HCT116 (cell line): ENCODE measurements around the gene PTH2. TPM values are rescaled to one million over a fixed set of nuclear protein-coding genes. Genes with fewer than 3 reads are reported as not detected.

Experiments used
- ATAC-seq: fragments of 200-7000 bp; cut with Tn5 transposase; 2 replicates; pipeline ENCODE4 v1.9.1; 2020; ENCODE audit warnings: mild to moderate bottlenecking, moderate library complexity
- BruUV-seq: library from RNA; stranded (reverse); fragments of 400-500 nt; replicated peaks from 2 replicates; lab custom pipeline; 2021; lab: Mats Ljungman, UMichigan
- CTCF ChIA-PET: fragments of 300-600 bp; sonication (Branson Sonifier 250); formaldehyde crosslinking; loops from one replicate; lab custom pipeline; 2021; ENCODE audit warnings: antibody characterized with exemption; lab: Charles Lee
- POLR2A ChIA-PET: fragments of 300-600, 350-600 bp; sonication (Branson Sonifier 250); formaldehyde crosslinking; loops from one replicate; lab custom pipeline; 2021; ENCODE audit warnings: antibody characterized with exemption; lab: Charles Lee
- RAD21 ChIA-PET, 2 experiments: fragments of 300-600 bp; sonication (Branson Sonifier 250); formaldehyde crosslinking; loops; one replicate each; lab custom pipeline; 2023; ENCODE audit warnings: low total read pairs in 2 of 2; ENCODE audit not compliant: uncharacterized antibody in 2 of 2, unreplicated experiment in 2 of 2, low non-redundant PET in 1 of 2; lab: Charles Lee
- DNase-seq: peaks from one replicate; pipeline ENCODE4 v3.0.0-alpha.2; 2010; ENCODE audit warnings: low read depth, low spot score
- H2AFZ ChIP-seq: fragments of 200-600 bp; shearing (Covaris generic), sonication (generic); 2 replicates; pipeline ENCODE4 v1.6.1; 2017; ENCODE audit warnings: low read depth, mixed run types, mixed read lengths, antibody characterized with exemption, low read length; ENCODE audit not compliant: poor library complexity, severe bottlenecking
- H3K27ac ChIP-seq: 2 replicates; pipeline ENCODE4 v1.5.1; 2012; ENCODE audit warnings: low read depth, low read length
- H3K27me3 ChIP-seq: fragments of 200-600 bp; sonication (generic); 2 replicates; pipeline ENCODE4 v1.6.1; 2016; ENCODE audit warnings: mixed run types, low read length, mixed read lengths; ENCODE audit not compliant: insufficient read depth
- H3K36me3 ChIP-seq, 2 experiments: fragments of 200-500 bp in 1 of 2; fragments of 200-600 bp in 1 of 2; sonication (Bioruptor generic) in 1 of 2; sonication (generic) in 1 of 2; 2 replicates each; pipeline versions ENCODE4 v1.5.1 to v1.6.1; 2014 to 2016; ENCODE audit warnings: low read length in 2 of 2, inconsistent platforms in 1 of 2, mixed read lengths in 1 of 2, mixed run types in 1 of 2; ENCODE audit not compliant: insufficient read depth in 2 of 2, control insufficient read depth in 1 of 2
- H3K4me1 ChIP-seq, 2 experiments: fragments of 200-600 bp in 1 of 2; sonication (generic) in 1 of 2; 2 replicates each; pipeline versions ENCODE4 v1.5.1 to v1.6.1; 2012 to 2017; ENCODE audit warnings: low read length in 2 of 2, inconsistent platforms in 1 of 2, mild to moderate bottlenecking in 1 of 2, mixed read lengths in 1 of 2, mixed run types in 1 of 2, moderate library complexity in 1 of 2; ENCODE audit not compliant: insufficient read depth in 2 of 2, control insufficient read depth in 1 of 2
- H3K4me2 ChIP-seq: fragments of 200-600 bp; sonication (generic); 2 replicates; pipeline ENCODE4 v1.6.1; 2017; ENCODE audit warnings: mixed run types, low read length, mixed read lengths
- H3K4me3 ChIP-seq, 2 experiments: fragments of 200-600 bp in 1 of 2; sonication (generic) in 1 of 2; replicated peaks in 1 of 2; 2 replicates each; pipeline ENCODE4 v1.5.1; 2011 to 2016; ENCODE audit warnings: low read length in 2 of 2, control low read depth in 1 of 2, low read depth in 1 of 2, mild to moderate bottlenecking in 1 of 2, mixed read lengths in 1 of 2, mixed run types in 1 of 2
- H3K79me2 ChIP-seq: fragments of 200-600 bp; sonication (generic); 2 replicates; pipeline ENCODE4 v1.6.1; 2017; ENCODE audit warnings: mild to moderate bottlenecking, mixed run types, low read length, moderate library complexity, mixed read lengths; ENCODE audit not compliant: insufficient read depth
- H3K9ac ChIP-seq: fragments of 200-600 bp; sonication (generic); 2 replicates; pipeline ENCODE4 v1.6.1; 2016; ENCODE audit warnings: low read length, mixed read lengths
- H3K9me2 ChIP-seq: fragments of 200-600 bp; sonication (generic), shearing (Covaris generic); 2 replicates; pipeline ENCODE4 v1.6.1; 2017; ENCODE audit warnings: mixed run types, mild to moderate bottlenecking, moderate library complexity; ENCODE audit not compliant: insufficient read depth
- H3K9me3 ChIP-seq, 2 experiments: fragments of 200-500 bp in 1 of 2; fragments of 200-600 bp in 1 of 2; sonication (Bioruptor generic) in 1 of 2; sonication (generic) in 1 of 2; 2 replicates each; pipeline ENCODE4 v1.6.1; 2014 to 2017; ENCODE audit warnings: low read length in 2 of 2, mixed read lengths in 2 of 2, inconsistent platforms in 1 of 2, low read depth in 1 of 2, mild to moderate bottlenecking in 1 of 2, mixed run types in 1 of 2, moderate library complexity in 1 of 2; ENCODE audit not compliant: control insufficient read depth in 1 of 2, insufficient read depth in 1 of 2
- H4K20me1 ChIP-seq: fragments of 200-600 bp; sonication (generic), shearing (Covaris generic); 2 replicates; pipeline ENCODE4 v1.6.1; 2017; ENCODE audit warnings: mixed run types, mild to moderate bottlenecking, moderate library complexity; ENCODE audit not compliant: insufficient read depth
- ATF3 ChIP-seq: IDR thresholded peaks from 2 replicates; pipeline ENCODE4 v1.6.1; 2012
- CBX3 ChIP-seq: IDR thresholded peaks from 2 replicates; pipeline ENCODE4 v1.6.1; 2012; ENCODE audit warnings: low read depth
- CEBPB ChIP-seq: IDR thresholded peaks from 2 replicates; pipeline ENCODE4 v1.6.1; 2012; ENCODE audit warnings: low read depth
- EGR1 ChIP-seq: IDR thresholded peaks from 2 replicates; pipeline ENCODE4 v1.6.1; 2012; ENCODE audit warnings: low read depth
- ELF1 ChIP-seq: IDR thresholded peaks from 2 replicates; pipeline ENCODE4 v1.6.1; 2012; ENCODE audit warnings: low read depth, borderline replicate concordance
- EZH2phosphoT487 ChIP-seq: fragments of 200-600 bp; IDR thresholded peaks from 2 replicates; pipeline ENCODE4 v1.6.1; 2018; ENCODE audit warnings: antibody characterized with exemption, borderline replicate concordance
- MAX ChIP-seq: IDR thresholded peaks from 2 replicates; pipeline ENCODE4 v1.6.1; 2012
- POLR2A ChIP-seq: IDR thresholded peaks from 2 replicates; pipeline ENCODE4 v1.7.0; 2011; ENCODE audit warnings: borderline replicate concordance; ENCODE audit not compliant: insufficient read depth, insufficient read length; ENCODE audit errors: extremely low read depth
- POLR2AphosphoS5 ChIP-seq: IDR thresholded peaks from 2 replicates; pipeline ENCODE4 v1.6.1; 2011; ENCODE audit warnings: mild to moderate bottlenecking, low read depth, low read length, moderate library complexity
- SIN3A ChIP-seq: IDR thresholded peaks from 2 replicates; pipeline ENCODE4 v1.6.1; 2012; ENCODE audit warnings: low read depth
- SP1 ChIP-seq: IDR thresholded peaks from 2 replicates; pipeline ENCODE4 v1.6.1; 2012; ENCODE audit warnings: low read depth
- SRF ChIP-seq: IDR thresholded peaks from 2 replicates; pipeline ENCODE4 v1.6.1; 2012; ENCODE audit warnings: low read depth
- TCF7L2 ChIP-seq: IDR thresholded peaks from 2 replicates; pipeline ENCODE4 v1.7.0; 2011; ENCODE audit warnings: borderline replicate concordance, inconsistent platforms; ENCODE audit not compliant: insufficient read depth, insufficient read length; ENCODE audit errors: extremely low read depth
- YY1 ChIP-seq: IDR thresholded peaks from 2 replicates; pipeline ENCODE4 v1.6.1; 2011; ENCODE audit warnings: low read length, low read depth, moderate library complexity, mild to moderate bottlenecking; ENCODE audit not compliant: insufficient replicate concordance; ENCODE audit errors: extremely low read depth
- intact Hi-C: fragments of 100-400 bp; cut with micrococcal nuclease; formaldehyde crosslinking; loops from 2 replicates; pipeline ENCODE4 v1.10.0; 2022
- total RNA-seq: library from RNA; stranded (reverse); gene quantifications from one replicate; pipeline ENCODE4 v1.2.1, GENCODE V29; 2021; ENCODE audit not compliant: unreplicated experiment
- TF ChIP-seq, protein P1 (sequence below): IDR thresholded peaks from 2 replicates; pipeline ENCODE4 v1.6.1; 2011; ENCODE audit warnings: mild to moderate bottlenecking, low read length, moderate library complexity; ENCODE audit not compliant: insufficient replicate concordance; ENCODE audit errors: extremely low read depth

The PTH2 gene
- total RNA-seq, 1 experiment from 2014 or later, result 9.5 TPM

GRCh38 chr19:49439836-49440235, 16.6 kb upstream of the PTH2 start:
- BruUV-seq, result no TSS peak
- peaks cover 7 to 28% of the 10 kb centered on the region in 2 experiments; a peak in 3 of 4 replicates for H3K4me1 ChIP-seq
- intact Hi-C loops, result no loop called here
- ChIA-PET POLR2A (interaction anchor here (0.8 kb wide), 1 partner anchor 12 kb away, joined by 3 read pairs; no protein-coding TSS in a partner anchor), RAD21 (no interaction called here), CTCF (no interaction called here)
- H3K79me2 ChIP-seq, result no peaks in the 10 kb centered on the region
- H2AFZ ChIP-seq, result no peak overlapping the region
- no peaks in the 10 kb centered on the region for H3K9me3 ChIP-seq
- H3K9ac ChIP-seq, result no peak overlapping the region
- H4K20me1 ChIP-seq, result no peaks in the 10 kb centered on the region
- peaks cover 21% of the 10 kb centered on the region for H3K27me3 ChIP-seq
- no peaks in the 10 kb centered on the region for H3K36me3 ChIP-seq
- TF ChIP-seq SP1 (no peak), YY1 (no peak), EGR1 (no peak), TCF7L2 (no peak), SRF (no peak)
- TF ChIP-seq, protein P1, sequence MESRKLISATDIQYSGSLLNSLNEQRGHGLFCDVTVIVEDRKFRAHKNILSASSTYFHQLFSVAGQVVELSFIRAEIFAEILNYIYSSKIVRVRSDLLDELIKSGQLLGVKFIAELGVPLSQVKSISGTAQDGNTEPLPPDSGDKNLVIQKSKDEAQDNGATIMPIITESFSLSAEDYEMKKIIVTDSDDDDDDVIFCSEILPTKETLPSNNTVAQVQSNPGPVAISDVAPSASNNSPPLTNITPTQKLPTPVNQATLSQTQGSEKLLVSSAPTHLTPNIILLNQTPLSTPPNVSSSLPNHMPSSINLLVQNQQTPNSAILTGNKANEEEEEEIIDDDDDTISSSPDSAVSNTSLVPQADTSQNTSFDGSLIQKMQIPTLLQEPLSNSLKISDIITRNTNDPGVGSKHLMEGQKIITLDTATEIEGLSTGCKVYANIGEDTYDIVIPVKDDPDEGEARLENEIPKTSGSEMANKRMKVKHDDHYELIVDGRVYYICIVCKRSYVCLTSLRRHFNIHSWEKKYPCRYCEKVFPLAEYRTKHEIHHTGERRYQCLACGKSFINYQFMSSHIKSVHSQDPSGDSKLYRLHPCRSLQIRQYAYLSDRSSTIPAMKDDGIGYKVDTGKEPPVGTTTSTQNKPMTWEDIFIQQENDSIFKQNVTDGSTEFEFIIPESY, result no peak
- H3K9me2 ChIP-seq, result no peaks in the 10 kb centered on the region
- DNase-seq, result no peak
- H3K27ac ChIP-seq, result no peak overlapping the region
- no peak overlapping the region for H3K4me2 ChIP-seq
- no peak overlapping the region for H3K4me3 ChIP-seq
- ATAC-seq, result no peak

DNA sequence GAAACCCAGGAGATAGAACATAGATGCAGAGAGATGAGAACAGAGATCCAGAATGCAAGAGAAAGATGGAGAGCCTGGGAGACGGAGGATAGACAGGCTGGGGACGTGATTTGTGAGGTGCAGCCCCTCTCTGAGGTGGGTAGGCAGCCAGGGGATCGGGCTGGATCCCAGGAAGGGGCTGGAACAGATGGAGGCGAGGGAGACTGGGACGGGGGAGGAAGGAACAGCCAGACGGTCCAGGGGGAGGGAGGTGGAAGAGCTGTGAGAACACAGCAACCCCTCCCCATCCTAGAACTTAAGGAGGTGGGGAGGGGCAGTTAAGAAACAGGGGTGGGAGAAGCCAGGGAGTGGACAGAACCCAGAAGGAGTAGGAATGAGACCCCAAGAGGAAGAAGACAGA, 15.0 kb upstream of the PTH2 start:
- no TSS peak for BruUV-seq
- no peaks in the 10 kb centered on the region for H3K36me3 ChIP-seq
- no peak for ATAC-seq
- ChIA-PET CTCF (no interaction called here), RAD21 (no interaction called here), POLR2A (no interaction called here)
- no peaks in the 10 kb centered on the region for H4K20me1 ChIP-seq
- H3K79me2 ChIP-seq, result no peaks in the 10 kb centered on the region
- H3K9me3 ChIP-seq, result no peaks in the 10 kb centered on the region
- peaks cover 21% of the 10 kb centered on the region for H3K27me3 ChIP-seq
- no peak overlapping the region for H3K27ac ChIP-seq
- H2AFZ ChIP-seq, result no peak overlapping the region
- DNase-seq, result no peak
- no peak overlapping the region for H3K9ac ChIP-seq
- intact Hi-C loops, result no loop called here
- peaks cover 7 to 20% of the 10 kb centered on the region in 2 experiments; a peak in 3 of 4 replicates for H3K4me1 ChIP-seq
- H3K4me2 ChIP-seq, result no peak overlapping the region
- H3K9me2 ChIP-seq, result no peaks in the 10 kb centered on the region
- H3K4me3 ChIP-seq, result no peak overlapping the region
- no peak for TF ChIP-seq ATF3
- TF ChIP-seq CEBPB, result no peak
- no peak for TF ChIP-seq SRF
- no peak for TF ChIP-seq EGR1
- TF ChIP-seq EZH2phosphoT487, result no peak
- TF ChIP-seq CBX3, result no peak
- no peak for TF ChIP-seq SIN3A
- TF ChIP-seq YY1, result no peak
- no peak for TF ChIP-seq POLR2AphosphoS5
- TF ChIP-seq TCF7L2, result no peak
- TF ChIP-seq, protein P1, result no peak
- TF ChIP-seq POLR2A, result no peak
- no peak for TF ChIP-seq ELF1
- no peak for TF ChIP-seq MAX
